OCI-LY3 (cell line): ENCODE measurements around the gene RCAN3.
A peak's percentile ranks its signal among the peaks of the same experiment; 100 is the strongest.
"Not testable (repeated sequence)": the region's sequence is repeated elsewhere in the genome, so short reads cannot be mapped to it uniquely, and the experiment has no call there.

Source experiments
- H2AFZ ChIP-seq: fragments of 200-600, 300-600 bp; shearing (Covaris generic); 2 replicates; pipeline ENCODE4 v1.6.0; 2014; ENCODE audit warnings: antibody characterized with exemption, low read depth, low read length
- H3K27ac ChIP-seq: fragments of 200-600, 300-600 bp; sonication (generic); 2 replicates; pipeline ENCODE4 v1.5.1; 2014; ENCODE audit warnings: mild to moderate bottlenecking, low read length, moderate library complexity, mixed read lengths
- H3K27me3 ChIP-seq: fragments of 200-600, 300-600 bp; sonication (generic); 2 replicates; pipeline ENCODE4 v1.6.1; 2014; ENCODE audit warnings: low read depth, low read length, mixed read lengths
- H3K36me3 ChIP-seq: fragments of 200-600, 300-600 bp; sonication (generic); replicated peaks from 2 replicates; pipeline ENCODE3; 2014; ENCODE audit warnings: low read depth, low read length, mixed read lengths
- H3K4me1 ChIP-seq: fragments of 300-600, 200-600 bp; sonication (generic); 2 replicates; pipeline ENCODE4 v1.6.1; 2014; ENCODE audit warnings: low read length, mixed read lengths
- H3K4me2 ChIP-seq: fragments of 200-600, 300-600 bp; sonication (generic); 2 replicates; pipeline ENCODE4 v1.6.1; 2014; ENCODE audit warnings: low read length, mixed read lengths
- H3K4me3 ChIP-seq: fragments of 300-600, 200-600 bp; sonication (generic); 2 replicates; pipeline ENCODE4 v1.5.1; 2014; ENCODE audit warnings: antibody characterized with exemption, mild to moderate bottlenecking, low read length, moderate library complexity
- H3K79me2 ChIP-seq: fragments of 300-600, 200-600 bp; shearing (Covaris generic); 2 replicates; pipeline ENCODE4 v1.6.1; 2014; ENCODE audit warnings: mild to moderate bottlenecking, low read length, mixed read lengths
- H3K9ac ChIP-seq: fragments of 300-600, 200-600 bp; shearing (Covaris generic); 2 replicates; pipeline ENCODE4 v1.6.0; 2014; ENCODE audit warnings: mild to moderate bottlenecking, low read length, moderate library complexity
- H3K9me3 ChIP-seq: fragments of 200-600, 300-600 bp; shearing (Covaris generic); 2 replicates; pipeline ENCODE4 v1.6.1; 2014; ENCODE audit warnings: low read length, mixed read lengths; ENCODE audit not compliant: insufficient read depth
- H4K20me1 ChIP-seq: fragments of 200-600, 300-600 bp; sonication (generic); 2 replicates; pipeline ENCODE4 v1.6.1; 2016; ENCODE audit warnings: low read length, mixed read lengths; ENCODE audit not compliant: insufficient read depth
- EZH2phosphoT487 ChIP-seq: fragments of 200-600 bp; shearing (Covaris generic); IDR thresholded peaks from 2 replicates; pipeline ENCODE4 v1.6.1; 2018; ENCODE audit warnings: antibody characterized with exemption, mixed run types, low read depth
- TF ChIP-seq, protein P1 (sequence below): fragments of 200-600, 300-600 bp; sonication (generic); IDR thresholded peaks from 2 replicates; pipeline ENCODE4 v1.5.1; 2014; ENCODE audit warnings: antibody characterized with exemption, low read length, low read depth

RCAN3 gene

DNA sequence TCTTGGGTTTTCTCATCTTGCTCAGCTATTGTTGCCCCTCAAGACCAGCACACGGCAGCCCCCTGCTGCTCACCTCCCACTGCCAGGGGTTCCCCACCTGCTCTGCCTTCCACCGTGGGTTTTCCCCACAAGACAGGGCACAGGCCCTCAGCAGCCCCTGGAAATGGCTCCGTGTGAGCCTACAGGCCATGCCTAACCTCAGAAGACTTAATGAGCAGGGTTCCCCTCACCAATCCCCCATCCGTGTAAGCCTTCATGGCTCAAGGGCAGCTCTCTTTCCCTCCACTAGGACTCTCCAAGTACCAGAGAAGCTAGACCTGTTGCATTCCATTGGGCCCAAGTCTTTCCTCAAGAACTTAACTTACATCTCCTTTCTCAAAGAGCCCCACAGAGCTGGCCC, 18.4 kb upstream of the RCAN3 start:
- Histone ChIP-seq H3K4me3 (no peak overlapping the region), H3K27me3 (no peaks in the 10 kb centered on the region), H2AFZ (peak overlapping the region; percentile 81), H3K36me3 (no peaks in the 10 kb centered on the region), H3K27ac (peak overlapping the region; percentile 63), H4K20me1 (no peaks in the 10 kb centered on the region), H3K79me2 (no peaks in the 10 kb centered on the region), H3K9me3 (no peaks in the 10 kb centered on the region; the same call in 1 of the 2 replicates), H3K9ac (peak overlapping the region; percentile 41; the same call in 1 of the 2 replicates), H3K4me1 (peaks cover 59% of the 10 kb centered on the region), H3K4me2 (peak overlapping the region; percentile 28)
- no peak for TF ChIP-seq EZH2phosphoT487
- TF ChIP-seq, protein P1, sequence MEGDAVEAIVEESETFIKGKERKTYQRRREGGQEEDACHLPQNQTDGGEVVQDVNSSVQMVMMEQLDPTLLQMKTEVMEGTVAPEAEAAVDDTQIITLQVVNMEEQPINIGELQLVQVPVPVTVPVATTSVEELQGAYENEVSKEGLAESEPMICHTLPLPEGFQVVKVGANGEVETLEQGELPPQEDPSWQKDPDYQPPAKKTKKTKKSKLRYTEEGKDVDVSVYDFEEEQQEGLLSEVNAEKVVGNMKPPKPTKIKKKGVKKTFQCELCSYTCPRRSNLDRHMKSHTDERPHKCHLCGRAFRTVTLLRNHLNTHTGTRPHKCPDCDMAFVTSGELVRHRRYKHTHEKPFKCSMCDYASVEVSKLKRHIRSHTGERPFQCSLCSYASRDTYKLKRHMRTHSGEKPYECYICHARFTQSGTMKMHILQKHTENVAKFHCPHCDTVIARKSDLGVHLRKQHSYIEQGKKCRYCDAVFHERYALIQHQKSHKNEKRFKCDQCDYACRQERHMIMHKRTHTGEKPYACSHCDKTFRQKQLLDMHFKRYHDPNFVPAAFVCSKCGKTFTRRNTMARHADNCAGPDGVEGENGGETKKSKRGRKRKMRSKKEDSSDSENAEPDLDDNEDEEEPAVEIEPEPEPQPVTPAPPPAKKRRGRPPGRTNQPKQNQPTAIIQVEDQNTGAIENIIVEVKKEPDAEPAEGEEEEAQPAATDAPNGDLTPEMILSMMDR = peak; percentile 13

DNA sequence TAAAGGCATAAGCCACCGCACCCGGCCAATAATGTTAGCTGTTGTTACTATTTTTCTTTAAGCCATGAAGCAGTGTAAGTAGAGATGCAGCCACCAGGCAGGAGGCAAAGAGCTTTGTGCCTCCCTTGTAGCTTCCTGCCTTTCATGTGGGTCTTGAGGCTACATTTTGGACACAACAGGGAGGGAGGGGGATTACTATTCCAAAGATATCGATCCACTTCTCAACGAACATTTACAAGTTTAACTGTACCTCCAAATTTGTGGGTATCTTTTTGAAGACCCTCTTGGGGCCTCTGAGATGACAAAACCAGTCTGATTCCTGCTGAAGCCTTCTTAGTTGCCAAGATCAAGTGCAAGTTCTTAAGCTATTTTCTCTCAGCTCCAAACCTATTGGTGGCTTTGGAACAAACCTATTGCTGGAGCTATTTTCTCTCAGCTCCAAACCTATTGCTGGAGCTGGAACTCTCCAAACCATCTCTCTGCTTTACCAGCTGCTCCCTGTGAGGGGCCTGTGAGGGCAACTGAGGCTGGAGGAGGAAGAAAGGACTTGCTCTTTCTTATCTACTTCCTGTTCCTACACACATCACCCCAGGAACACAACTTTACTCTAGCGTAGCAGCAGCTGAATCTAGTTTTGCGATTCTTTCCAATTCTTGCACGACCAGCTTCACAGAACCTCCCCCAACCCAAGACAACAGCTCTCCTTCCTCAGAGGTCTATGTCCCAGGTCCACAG, 16.1 kb upstream of the RCAN3 start:
- no peaks in the 10 kb centered on the region; the same call in 1 of the 2 replicates for H3K9me3 ChIP-seq
- no peak overlapping the region for H3K9ac ChIP-seq
- H4K20me1 ChIP-seq = no peaks in the 10 kb centered on the region
- no peaks in the 10 kb centered on the region for H3K27me3 ChIP-seq
- no peaks in the 10 kb centered on the region for H3K79me2 ChIP-seq
- no peak overlapping the region for H2AFZ ChIP-seq
- H3K36me3 ChIP-seq = no peaks in the 10 kb centered on the region
- TF ChIP-seq, protein P1 = no peak
- H3K27ac ChIP-seq = no peak overlapping the region
- no peak overlapping the region for H3K4me2 ChIP-seq
- H3K4me3 ChIP-seq = no peak overlapping the region
- H3K4me1 ChIP-seq = peaks cover 42% of the 10 kb centered on the region

GRCh38 chr1:24487455-24487854, 15.2 kb upstream of the RCAN3 start:
- no peak for TF ChIP-seq EZH2phosphoT487
- TF ChIP-seq, protein P1 = no peak
- Histone ChIP-seq H4K20me1 (no peaks in the 10 kb centered on the region), H3K36me3 (no peaks in the 10 kb centered on the region), H3K4me2 (no peak overlapping the region), H3K27me3 (no peaks in the 10 kb centered on the region), H3K9ac (no peak overlapping the region), H3K27ac (peak overlapping the region; percentile 32; the same call in 1 of the 2 replicates), H2AFZ (no peak overlapping the region), H3K79me2 (no peaks in the 10 kb centered on the region), H3K9me3 (no peaks in the 10 kb centered on the region; the same call in 1 of the 2 replicates), H3K4me3 (no peak overlapping the region), H3K4me1 (peaks cover 32% of the 10 kb centered on the region)

DNA sequence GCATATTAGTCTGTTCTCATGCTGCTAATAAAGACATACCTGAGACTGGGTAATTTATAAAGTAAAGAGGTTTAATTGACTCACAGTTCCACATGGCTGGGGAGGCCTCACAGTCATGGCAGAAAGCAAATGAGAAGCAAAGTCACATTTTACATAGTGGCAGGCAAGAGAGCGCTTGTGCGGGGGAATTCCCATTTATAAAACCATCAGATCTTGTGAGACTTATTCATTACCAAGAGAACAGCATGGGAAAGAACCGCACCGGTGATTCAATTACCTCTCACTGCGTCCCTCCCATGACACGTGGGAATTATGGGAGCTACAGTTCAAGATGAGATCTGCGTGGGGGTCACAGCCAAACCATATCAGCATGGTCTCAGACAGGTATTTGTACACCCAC, 14.5 kb upstream of the RCAN3 start:
- H3K4me3 ChIP-seq, H3K9ac ChIP-seq, H3K9me3 ChIP-seq, H4K20me1 ChIP-seq, H3K27me3 ChIP-seq, H3K36me3 ChIP-seq, H3K79me2 ChIP-seq, H2AFZ ChIP-seq, H3K4me2 ChIP-seq: not testable (repeated sequence)
- Histone ChIP-seq H3K27ac (peak overlapping the region; percentile 32; the same call in 1 of the 2 replicates), H3K4me1 (peaks cover 25% of the 10 kb centered on the region)
